ENCODE results near the gene SLC33A1. TPM values are rescaled to one million over a fixed set of nuclear protein-coding genes. Genes with fewer than 3 reads are reported as not detected.

The SLC33A1 gene
- total and polyA plus RNA-seq, 2 of the 13 experiments (the other 11 are each of a cell fraction or from before 2014, with no cell fraction given) = 20.0 to 32.1 TPM

- peak; percentile 99 for TF ChIP-seq USF2 (IDR thresholded peaks at IDR 0.05; ENCODE audit: low read depth, low read length)
- peak; percentile 98; the same call in 1 of the 2 replicates for TF ChIP-seq USF2 (CRISPR knock-in tag; IDR thresholded peaks at IDR 0.05; ENCODE audit: borderline replicate concordance)
- TF ChIP-seq ARHGAP35 (CRISPR knock-in tag; IDR thresholded peaks at IDR 0.05; ENCODE audit: borderline replicate concordance) = 0 out of 2 replicates have a peak, but pooled peaks have one; percentile 25
- peak; percentile 97 for TF ChIP-seq ERF (CRISPR knock-in tag; IDR thresholded peaks at IDR 0.05)
- peak; percentile 80 for TF ChIP-seq SP2 (CRISPR knock-in tag; IDR thresholded peaks at IDR 0.05)
- TF ChIP-seq ZNF660 (CRISPR knock-in tag; IDR thresholded peaks at IDR 0.05; ENCODE audit: borderline replicate concordance, low read depth) = no peak
- TF ChIP-seq ZNF775 (CRISPR knock-in tag; IDR thresholded peaks at IDR 0.05; ENCODE audit: borderline replicate concordance) = peak; percentile 89; the same call in 1 of the 2 replicates
- TF ChIP-seq POGZ (CRISPR knock-in tag; IDR thresholded peaks at IDR 0.05) = peak; percentile 99
- TF ChIP-seq SYNCRIP (IDR thresholded peaks at IDR 0.05; ENCODE audit: insufficient read depth, low read depth, low read length) = no peak
- peak; percentile 99 for TF ChIP-seq ZNF230 (CRISPR knock-in tag; IDR thresholded peaks at IDR 0.05)
- TF ChIP-seq, protein P1, sequence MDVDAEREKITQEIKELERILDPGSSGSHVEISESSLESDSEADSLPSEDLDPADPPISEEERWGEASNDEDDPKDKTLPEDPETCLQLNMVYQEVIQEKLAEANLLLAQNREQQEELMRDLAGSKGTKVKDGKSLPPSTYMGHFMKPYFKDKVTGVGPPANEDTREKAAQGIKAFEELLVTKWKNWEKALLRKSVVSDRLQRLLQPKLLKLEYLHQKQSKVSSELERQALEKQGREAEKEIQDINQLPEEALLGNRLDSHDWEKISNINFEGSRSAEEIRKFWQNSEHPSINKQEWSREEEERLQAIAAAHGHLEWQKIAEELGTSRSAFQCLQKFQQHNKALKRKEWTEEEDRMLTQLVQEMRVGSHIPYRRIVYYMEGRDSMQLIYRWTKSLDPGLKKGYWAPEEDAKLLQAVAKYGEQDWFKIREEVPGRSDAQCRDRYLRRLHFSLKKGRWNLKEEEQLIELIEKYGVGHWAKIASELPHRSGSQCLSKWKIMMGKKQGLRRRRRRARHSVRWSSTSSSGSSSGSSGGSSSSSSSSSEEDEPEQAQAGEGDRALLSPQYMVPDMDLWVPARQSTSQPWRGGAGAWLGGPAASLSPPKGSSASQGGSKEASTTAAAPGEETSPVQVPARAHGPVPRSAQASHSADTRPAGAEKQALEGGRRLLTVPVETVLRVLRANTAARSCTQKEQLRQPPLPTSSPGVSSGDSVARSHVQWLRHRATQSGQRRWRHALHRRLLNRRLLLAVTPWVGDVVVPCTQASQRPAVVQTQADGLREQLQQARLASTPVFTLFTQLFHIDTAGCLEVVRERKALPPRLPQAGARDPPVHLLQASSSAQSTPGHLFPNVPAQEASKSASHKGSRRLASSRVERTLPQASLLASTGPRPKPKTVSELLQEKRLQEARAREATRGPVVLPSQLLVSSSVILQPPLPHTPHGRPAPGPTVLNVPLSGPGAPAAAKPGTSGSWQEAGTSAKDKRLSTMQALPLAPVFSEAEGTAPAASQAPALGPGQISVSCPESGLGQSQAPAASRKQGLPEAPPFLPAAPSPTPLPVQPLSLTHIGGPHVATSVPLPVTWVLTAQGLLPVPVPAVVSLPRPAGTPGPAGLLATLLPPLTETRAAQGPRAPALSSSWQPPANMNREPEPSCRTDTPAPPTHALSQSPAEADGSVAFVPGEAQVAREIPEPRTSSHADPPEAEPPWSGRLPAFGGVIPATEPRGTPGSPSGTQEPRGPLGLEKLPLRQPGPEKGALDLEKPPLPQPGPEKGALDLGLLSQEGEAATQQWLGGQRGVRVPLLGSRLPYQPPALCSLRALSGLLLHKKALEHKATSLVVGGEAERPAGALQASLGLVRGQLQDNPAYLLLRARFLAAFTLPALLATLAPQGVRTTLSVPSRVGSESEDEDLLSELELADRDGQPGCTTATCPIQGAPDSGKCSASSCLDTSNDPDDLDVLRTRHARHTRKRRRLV (CRISPR knock-in tag; IDR thresholded peaks at IDR 0.05) = no peak; the same call in 1 of the 2 replicates
- peak; percentile 82 for TF ChIP-seq ZNF792 (CRISPR knock-in tag; IDR thresholded peaks at IDR 0.05)
- TF ChIP-seq MEF2D (CRISPR knock-in tag; IDR thresholded peaks at IDR 0.05) = peak; percentile 28; the same call in 1 of the 2 replicates
- TF ChIP-seq MZF1 (CRISPR knock-in tag; IDR thresholded peaks at IDR 0.05; ENCODE audit: borderline replicate concordance) = peak; percentile 72; the same call in 1 of the 2 replicates
- TF ChIP-seq HIC2 (CRISPR knock-in tag; IDR thresholded peaks at IDR 0.05; ENCODE audit: low read depth) = peak; percentile 49; the same call in 1 of the 2 replicates
- peak; percentile 82; the same call in 1 of the 2 replicates for TF ChIP-seq ZBTB46 (CRISPR knock-in tag; IDR thresholded peaks at IDR 0.05; ENCODE audit: borderline replicate concordance)
These were observed at the start of gene SLC33A1 (continued) for GRCh38 chr3:155854141-155854940.
